ENCODE results near the gene LRP1. TPM values are rescaled to one million over a fixed set of nuclear protein-coding genes. Genes with fewer than 3 reads are reported as not detected.

Gene LRP1
- total RNA-seq, 1 donor from 2014 or later = 277 TPM

DNA sequence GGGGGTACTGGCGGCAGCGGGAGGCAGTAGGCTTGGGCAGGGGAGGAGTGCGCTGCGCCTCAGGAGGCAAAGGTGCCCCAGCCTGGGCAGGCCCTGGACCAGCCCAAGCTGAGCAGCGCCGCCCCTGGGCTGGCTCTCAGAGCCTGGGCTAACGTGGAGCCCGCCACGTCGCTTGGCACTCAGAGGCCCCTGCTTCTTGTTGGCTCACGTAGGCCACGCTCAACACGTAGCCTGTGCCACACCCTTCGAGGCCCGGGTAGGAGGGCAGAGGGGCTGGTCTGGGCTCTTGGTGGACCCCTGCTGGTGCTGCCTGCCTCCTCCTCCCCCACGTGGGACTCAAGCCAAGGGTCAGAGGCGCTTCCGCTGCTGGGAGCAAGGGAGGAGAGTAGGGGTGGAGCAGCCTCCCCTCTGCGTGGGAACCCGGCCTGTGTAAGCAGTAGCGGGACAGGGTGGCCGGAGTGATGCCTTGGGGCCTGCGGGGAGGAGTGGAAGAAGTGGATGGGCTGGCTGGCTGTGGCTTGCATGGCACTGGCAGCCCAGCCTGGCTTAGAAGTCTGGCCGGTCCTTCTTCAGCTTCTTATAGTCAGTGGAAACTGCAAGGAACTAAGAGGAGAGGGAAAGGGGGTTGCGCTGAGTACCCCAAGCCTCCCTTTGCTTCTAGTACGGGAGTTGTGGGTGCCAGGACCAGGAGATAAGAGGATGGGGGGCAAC, 106.9 kb downstream of the LRP1 start:
- DNase-seq (ENCODE audit: low spot score) = peak; percentile 81

DNA sequence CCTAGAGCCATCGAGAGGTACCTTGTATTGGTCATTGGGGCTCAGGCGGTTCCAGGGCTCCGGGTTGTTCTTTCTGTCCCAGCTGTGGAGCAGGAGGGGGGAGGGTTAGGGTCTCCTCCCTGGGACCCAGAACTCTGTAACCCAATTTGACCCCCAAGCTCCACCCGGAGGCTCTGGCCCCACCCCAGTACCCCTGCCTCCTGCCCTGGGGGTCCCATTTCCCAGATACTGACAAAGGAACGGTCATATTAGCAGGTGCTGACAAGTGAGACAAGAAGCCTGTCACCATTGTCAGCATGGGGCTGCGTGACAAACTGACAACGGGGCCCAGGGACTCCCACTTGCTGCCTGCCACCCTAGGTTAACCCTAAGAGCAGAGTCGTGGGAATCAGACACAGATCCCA, 107.4 kb downstream of the LRP1 start:
- DNase-seq (ENCODE audit: low spot score) = no peak

DNA sequence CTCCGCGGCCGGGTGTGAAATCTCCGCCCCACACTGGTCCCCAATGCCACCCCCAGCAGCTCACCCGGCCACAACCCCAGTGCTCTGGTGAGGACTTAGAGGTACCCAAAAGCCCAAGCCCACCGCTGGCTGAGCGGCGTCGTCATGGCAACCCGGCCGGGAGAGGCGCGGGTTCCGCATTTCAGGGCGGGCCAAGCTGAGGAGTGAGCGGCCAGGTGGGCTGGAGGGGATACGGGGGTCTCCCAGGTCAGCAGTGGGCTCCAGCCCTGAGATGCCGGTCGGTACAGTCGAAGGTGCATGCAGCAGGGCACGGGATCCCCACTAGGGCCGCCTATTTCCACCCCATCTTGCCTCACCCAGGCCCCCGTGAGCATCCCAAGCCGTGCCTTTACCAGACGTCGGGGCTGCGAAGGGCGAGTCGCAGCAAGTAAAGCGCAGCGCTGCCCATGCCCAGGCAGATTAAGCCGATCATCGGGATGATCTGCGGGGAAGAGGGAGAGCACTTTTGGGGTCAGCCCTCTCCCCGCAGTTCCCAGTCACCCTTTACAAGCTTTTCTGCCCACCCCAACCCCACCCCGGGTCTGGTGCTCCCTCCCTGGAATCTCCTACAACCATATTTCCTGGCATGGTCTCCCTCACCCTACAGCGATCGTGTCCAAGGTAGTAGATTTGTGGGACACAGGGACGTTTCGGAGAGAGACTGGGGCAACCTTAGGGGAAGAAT, 108.1 kb downstream of the LRP1 start:
- no peak for DNase-seq (ENCODE audit: low spot score)

DNA sequence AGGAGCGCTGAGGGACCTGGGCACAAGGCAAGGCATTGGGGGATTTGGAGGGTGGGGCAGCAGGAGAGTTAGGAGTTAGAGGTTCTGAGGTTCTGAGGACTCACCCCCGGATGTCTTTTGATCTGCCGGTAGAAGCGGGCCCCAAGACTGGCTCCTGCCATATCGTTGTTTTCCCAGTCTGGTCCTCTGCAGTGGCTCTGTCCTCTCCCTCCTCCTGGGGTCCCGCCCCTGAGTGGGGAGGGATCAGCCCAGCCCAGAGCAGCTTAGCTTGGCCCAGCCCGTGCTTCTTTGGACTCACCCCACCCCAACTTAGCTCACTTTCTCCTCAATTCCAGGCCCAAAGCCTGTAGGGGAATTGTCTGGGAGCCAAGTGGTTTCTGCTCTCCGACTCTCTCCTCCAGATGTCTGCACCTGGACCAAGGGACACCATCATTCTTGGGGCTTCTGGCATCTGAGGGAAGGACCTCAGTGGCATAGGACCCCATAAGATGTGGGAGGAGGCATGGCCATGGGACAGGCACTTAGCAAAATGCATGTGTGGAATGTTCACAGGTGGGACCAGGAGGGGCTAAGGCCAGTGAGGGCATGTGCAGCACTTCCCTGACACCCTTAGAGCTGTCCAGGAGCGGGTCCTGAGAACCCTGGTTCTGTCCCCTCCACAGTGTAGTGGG, 108.8 kb downstream of the LRP1 start:
- DNase-seq (ENCODE audit: low spot score) = peak; percentile 82

DNA sequence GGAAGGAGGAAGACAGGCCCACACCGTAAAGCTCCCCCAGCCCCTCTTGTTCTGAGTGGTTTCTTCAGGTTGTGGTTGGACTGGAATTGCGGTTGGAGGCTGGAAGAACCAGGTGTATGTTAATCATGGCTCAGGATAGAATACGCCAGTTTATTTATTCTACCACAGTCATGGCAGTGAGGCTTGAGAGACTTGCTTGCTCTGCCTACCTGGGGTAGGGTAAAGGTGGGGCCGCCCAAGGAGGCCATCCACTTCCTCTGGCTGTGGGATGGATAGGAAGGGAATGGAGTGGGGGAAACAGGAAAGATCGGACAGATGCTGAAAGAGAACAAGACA, 109.3 kb downstream of the LRP1 start:
- no peak for DNase-seq (ENCODE audit: low spot score)

DNA sequence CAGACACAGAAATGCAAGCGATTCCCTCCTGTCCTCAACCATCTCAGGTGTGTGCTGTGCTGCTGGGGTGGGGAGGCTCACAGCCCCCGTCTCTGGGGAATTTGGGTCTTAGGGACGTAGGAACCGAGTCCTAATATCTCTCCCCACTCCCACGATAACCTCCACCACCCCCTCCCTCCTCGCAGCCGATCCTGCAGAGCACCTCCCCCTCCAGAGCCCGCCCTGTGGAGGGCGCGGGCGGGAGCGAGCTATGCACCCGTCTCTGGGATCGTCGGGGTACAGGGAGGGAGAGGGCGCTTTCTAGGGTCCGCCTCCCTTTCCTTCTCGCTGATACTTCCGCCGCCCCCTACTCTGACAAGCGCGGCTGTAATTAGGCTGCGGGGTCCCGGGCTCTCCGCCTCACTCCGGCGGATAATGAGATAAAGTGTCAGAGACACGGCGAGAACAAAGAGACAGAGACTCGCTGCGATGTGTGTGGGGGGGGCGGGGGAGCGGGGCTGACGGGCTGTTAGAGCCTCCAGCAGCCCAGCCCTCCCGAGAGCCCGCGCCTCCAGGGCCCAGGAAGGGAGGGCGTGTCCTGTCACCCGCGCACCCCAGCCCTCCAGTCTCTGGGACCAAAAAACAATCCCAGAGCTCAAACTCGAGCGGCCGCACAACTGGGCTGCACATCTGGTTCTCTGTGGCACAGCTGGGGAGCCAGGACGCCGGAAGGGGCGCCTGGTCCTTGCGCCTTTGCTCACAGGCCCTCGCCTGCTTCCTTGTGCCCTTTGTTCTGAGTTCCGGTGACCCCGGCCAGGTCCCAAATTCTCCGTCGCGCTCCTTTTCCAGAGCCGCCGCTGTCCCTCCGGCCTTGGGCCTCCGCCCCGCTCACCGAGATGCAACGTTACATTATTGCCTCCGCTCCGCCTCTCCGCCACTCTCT, 109.9 kb downstream of the LRP1 start:
- DNase-seq (ENCODE audit: low spot score) = no peak

DNA sequence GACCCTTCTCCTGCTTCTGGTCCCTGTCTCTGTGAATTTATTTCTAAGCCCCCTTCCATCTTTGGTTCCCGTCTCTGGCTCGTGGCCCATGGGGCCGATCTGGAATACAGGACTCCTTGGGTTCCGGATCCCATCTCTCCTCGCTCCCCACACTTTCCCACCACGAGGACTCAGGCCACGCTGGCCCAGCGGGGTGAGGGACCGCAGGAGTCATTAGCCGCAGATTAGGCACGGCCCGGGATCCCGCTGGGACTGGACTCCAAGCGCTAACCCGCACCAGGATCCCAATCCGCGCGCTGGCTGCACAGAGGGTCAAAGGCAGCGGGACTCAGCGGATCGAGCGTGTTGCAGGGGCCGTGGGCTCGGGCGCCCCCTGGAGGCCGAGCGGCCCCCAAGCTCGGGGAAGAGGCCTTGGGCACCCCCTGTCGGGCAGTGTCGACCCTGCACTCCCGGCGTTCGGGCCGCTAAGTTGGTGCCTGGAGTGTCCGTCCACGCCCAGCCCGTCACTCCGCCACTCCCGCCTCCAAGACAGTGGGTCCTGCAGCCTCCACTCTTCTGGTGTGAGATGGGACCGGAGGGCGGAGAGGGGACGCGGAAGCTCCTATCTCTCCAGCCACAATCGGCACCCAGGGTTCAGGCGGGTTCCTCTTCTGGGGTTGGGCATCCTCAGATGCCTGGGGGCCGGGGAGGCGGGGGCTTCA, 110.7 kb downstream of the LRP1 start:
- DNase-seq (ENCODE audit: low spot score) = peak; percentile 88

DNA sequence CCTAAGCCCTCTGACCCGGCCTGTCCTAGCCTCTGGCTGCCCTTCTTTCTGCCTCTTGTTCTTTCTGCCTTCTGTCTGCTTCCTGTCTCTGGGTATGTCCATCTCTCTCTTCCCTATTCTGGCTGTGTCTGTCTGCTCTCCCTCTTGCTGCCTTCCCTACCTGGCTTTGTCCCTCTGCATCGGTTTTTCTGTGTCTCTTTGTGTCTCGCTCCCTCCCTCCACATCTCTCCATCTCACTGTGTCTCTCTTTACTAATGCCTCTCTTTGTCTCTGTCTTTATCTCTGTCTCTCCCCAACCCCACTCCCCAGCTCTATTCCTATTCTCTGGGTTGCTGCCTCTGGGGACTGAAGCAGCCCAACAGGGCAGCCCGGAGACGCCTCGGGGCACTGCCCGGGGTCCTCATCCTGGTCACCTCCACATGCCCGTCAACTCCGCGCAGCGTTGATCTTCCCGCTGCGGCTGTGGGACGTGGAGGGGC, 111.3 kb downstream of the LRP1 start:
- no peak for DNase-seq (ENCODE audit: low spot score)

DNA sequence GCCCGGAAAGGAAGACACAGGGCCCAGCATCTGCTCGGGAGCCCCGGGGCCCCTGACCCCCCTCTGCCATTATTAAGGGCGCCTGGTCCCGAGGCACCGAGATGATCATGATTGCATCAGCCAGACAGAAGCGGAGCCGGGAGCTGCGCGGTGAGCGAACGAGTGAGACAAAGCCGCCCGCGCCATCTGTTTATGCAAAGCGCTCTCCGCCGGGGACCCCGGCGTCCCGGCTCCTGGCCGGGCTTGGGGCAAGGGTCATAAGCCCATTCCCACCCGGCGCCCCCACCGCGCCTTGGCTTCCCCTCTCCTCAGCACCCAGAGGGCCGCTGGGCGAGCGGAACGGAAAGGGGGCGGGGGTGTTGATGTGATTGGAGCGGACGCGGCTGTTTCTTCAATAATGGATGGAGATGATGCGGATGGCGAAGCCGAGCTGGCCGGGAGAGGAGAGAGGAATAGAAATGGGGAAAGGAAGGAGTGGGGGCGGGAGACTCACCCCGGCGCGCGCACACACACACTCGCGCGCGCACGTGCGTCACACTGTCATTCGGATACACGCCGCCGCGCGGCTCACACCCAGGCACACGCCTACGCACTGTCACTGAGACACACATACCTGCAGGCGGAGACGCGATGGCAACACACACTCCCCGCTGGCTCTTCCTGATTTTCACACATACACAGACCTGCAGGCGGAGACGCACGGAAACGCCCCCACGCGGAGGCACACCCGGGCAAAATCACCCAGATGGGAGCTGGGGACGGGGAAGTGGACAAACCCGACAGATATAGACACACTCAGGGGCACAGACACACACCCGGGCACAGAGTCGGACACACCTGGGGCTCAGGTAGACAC, 112.0 kb downstream of the LRP1 start:
- no peak for DNase-seq (ENCODE audit: low spot score)

DNA sequence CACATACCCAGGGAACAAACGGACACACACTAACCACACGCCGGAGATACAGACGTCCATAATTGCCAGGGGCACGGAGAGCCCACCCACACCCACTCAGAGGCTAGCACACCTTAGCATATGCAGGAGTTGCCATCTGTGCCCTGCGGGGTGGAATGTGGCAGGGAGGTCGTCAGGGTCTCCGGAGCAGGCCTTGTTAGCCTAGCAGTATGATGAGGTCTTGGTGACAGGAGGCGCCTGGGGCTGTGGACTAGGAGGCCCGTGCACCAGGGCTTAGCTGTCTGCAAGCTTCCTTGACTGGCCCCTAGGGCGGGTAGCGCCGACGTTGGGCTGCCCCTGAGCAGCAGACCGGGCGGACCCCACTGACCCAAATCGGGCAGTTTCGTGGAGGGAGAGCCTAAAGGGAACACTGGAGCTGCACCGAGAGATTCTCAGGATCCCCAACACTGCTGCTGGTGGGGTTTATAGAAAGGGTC, 112.7 kb downstream of the LRP1 start:
- no peak for DNase-seq (ENCODE audit: low spot score)

DNA sequence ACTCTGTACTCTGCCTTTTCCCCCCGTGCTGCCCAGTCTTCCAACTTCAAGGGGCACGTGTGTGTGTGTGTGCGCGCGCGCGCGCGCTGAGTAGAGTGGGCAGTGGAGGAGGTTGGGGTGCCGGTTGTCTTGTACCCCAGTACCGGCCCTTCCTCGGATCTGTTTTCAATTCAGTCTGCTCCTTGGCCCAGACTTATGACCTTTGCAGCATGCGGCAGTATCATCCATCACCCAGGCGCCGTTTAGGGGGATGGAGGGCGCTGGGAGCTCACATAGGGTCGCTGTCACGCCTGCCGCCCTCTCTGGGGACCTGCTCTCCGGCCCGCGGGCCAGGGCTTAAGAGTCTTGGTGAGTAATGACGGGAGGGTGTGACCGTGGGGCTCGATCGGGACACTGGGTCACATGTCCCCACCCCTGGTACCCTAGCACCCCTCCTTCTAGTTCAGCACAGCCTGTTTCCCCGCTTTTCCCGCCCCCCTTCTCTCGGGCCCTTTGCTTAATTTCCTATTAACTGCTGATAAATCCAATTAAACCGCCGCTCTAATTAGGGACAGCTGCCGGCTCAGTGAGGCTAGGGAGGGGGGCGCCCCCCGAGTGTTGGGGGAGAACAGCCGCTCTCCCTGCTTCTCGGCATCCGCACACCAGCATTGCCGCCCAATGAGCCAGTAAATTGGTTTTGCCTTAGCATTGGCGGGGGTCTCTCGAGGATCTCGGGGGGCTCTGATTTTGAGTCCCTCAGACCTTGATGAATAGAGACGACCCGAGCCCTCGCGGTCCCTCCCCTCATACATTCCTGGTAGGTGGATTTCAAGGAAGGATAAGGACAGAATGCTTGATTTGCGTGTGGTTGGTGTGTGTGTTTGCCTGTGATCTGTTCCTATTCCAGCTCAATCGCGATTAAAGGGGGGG, 113.4 kb downstream of the LRP1 start:
- DNase-seq (ENCODE audit: low spot score) = no peak

DNA sequence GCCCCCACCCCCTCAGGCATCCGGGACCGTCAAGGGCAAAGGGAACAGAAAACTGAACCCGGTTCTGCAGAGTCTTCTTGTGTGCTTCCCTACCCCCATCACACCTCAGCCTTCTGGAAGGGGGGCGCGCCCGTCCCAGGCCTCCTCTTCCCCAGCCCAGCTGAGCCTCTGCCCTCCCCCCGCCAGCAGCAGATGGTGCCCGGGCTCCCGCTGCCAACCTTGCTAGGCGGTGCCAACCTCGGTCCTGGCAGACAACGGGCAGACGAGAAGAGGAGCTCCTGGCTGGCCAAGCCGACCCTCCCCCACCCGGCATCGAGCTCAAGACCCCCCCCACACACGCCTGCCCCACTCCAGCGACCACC, 114.0 kb downstream of the LRP1 start:
- no peak for DNase-seq (ENCODE audit: low spot score)

DNA sequence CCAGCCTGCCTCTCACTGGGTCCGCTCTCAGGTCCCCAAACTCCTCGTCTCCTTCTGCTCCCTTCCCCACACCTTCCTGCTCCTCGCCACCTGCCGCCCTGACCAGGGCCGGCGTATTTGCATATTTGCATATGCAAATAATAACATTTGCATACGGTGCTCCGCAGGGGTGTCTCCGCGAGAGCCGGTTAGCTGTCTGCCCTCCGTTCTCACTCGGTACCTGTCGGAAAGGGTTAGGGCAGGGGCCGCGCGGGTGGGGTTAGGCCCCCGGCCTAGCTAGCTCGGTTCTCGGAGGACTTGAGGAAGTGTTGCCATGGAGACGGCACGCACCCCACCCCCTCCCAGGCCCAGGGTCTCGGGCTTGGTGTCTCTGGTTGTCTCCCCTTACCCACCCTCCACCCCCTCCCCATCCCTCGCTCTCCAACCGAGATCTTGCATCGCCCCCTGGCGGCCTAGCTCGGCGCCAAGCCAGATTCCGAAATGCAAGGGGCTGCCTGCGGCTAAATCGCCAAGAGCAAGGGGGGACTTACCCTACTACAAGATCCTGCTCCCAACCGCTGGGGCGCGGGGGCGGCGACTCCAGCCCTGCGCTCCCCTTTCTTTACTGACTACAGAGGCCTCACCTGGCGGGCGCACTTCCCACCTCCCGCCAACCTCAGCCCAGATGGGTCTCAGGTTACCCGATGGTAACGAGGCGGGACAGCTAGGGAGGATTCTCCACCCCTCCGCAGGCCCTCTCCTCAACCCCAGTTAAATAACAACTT, 114.6 kb downstream of the LRP1 start:
- no peak for DNase-seq (ENCODE audit: low spot score)

DNA sequence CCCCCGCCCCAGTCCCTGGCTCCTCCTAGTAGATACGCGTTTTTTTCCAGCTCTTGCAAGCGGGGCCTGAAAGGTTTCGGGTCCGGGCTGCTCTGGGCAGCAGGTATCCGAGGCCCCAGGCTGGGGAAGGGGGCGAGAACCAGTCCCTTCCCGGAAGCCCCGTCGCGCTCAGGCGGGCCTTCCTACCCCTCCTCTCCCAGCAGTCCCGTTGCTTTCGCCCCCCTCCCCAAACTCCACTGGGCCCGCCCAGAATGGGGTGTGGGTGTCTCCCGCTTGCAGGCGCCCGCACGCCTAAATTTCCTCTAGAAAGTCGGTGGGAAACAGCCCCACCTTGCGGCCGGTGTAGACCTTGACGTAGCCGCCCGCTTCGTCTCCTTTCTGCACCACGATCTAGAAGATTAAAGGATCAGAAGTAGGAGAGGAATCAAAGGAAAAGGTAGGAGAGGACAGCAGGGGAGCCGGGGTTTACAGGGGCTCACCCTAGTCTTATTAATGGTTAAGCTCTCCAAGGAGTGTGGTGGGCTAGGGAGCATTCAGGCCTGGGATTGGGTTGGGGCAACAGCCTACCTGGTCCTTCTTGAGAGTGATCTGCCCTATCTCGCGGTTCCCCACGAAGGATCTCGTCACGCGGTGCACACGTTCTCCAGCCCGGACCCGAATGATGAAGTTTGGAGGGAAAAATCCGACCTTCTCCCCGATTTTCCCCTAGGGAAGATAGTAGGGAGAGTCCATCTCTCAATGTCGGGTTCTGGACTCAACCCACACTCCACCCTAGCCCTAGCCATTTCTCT, 115.4 kb downstream of the LRP1 start:
- DNase-seq (ENCODE audit: low spot score) = peak; percentile 74

DNA sequence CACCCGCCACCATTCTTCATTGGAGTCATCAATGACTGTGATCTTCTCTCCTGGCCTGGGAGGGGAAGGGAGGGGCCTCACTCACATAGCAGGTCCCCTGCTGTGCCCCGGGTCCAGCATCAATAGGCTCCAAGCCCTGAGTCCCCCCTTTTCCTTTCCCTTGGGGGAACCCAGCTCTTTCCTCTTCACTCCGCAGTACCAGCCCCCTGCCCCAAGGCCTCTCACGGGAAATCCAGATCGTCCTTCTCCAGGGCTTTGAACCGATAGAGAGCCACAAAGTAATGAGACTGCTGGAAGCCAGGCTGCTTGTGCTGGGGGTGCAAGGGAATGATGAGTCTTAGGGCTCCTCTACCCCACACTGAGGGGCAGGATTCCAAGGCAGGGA, 116.0 kb downstream of the LRP1 start:
- no peak for DNase-seq (ENCODE audit: low spot score)

DNA sequence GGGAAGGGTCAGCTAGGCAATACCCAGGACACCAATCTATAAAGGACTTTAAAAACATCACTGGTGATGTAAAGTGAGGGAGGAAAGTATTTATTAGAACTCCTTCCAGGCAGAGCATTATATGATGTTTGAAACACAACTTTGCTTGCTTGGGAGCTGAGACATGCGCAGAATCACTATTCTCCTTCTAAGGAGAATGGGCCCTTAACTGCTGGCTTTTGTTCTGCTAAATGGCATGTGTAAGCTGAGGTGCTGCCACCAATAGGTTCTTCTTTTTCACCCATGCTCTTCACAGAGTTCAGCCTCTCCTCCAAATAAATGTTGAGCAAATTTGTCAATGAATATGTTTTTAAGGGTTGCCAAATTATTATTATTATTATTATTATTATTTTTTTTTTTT, 118.8 kb downstream of the LRP1 start:
- no peak for DNase-seq (ENCODE audit: low spot score)
